ENCODE results near the gene DDX4.

DDX4 gene

DNA sequence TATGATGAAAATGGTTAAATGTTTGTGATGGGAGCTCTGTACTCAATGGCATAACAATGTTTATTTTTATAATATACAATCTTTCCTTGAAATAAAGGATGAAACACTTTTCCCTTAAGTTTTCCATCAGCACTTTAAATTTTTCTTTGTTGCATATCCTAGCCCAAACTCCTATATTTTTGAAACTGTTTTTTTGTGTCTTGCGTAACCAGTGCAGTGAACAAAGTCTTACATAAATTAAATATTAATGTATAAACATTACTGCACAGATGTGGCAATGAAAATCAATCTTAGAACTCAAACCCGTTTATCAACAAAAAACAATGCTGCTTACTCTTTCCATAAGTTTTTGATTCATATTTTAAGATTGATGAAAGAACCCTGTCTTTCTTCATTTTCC lies 79.2 kb downstream of the DDX4 start:
- TF ChIP-seq POLR2AphosphoS5 (IDR thresholded peaks at IDR 0.05; ENCODE audit: low read depth, low read length) (no peak), TAF1 (IDR thresholded peaks at IDR 0.05; ENCODE audit: borderline replicate concordance, insufficient read depth, low read length) (no peak), SIN3A (IDR thresholded peaks at IDR 0.05; ENCODE audit: borderline replicate concordance, insufficient read depth, low read length) (no peak), FOXP2 (optimal IDR thresholded peaks at IDR 0.05; ENCODE audit: borderline replicate concordance, extremely low read depth, extremely low read length, insufficient read depth) (no peak)
- TF ChIP-seq, protein P1, sequence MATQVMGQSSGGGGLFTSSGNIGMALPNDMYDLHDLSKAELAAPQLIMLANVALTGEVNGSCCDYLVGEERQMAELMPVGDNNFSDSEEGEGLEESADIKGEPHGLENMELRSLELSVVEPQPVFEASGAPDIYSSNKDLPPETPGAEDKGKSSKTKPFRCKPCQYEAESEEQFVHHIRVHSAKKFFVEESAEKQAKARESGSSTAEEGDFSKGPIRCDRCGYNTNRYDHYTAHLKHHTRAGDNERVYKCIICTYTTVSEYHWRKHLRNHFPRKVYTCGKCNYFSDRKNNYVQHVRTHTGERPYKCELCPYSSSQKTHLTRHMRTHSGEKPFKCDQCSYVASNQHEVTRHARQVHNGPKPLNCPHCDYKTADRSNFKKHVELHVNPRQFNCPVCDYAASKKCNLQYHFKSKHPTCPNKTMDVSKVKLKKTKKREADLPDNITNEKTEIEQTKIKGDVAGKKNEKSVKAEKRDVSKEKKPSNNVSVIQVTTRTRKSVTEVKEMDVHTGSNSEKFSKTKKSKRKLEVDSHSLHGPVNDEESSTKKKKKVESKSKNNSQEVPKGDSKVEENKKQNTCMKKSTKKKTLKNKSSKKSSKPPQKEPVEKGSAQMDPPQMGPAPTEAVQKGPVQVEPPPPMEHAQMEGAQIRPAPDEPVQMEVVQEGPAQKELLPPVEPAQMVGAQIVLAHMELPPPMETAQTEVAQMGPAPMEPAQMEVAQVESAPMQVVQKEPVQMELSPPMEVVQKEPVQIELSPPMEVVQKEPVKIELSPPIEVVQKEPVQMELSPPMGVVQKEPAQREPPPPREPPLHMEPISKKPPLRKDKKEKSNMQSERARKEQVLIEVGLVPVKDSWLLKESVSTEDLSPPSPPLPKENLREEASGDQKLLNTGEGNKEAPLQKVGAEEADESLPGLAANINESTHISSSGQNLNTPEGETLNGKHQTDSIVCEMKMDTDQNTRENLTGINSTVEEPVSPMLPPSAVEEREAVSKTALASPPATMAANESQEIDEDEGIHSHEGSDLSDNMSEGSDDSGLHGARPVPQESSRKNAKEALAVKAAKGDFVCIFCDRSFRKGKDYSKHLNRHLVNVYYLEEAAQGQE (IDR thresholded peaks at IDR 0.05; ENCODE audit: insufficient read depth in 1 of 2, low read depth in 2 of 2, low read length in 2 of 2): no peak

GRCh38 chr5:55820488-55820887 lies 82.6 kb downstream of the DDX4 start:
- TF ChIP-seq TAF1 (IDR thresholded peaks at IDR 0.05; ENCODE audit: borderline replicate concordance, insufficient read depth, low read length) (no peak), POLR2AphosphoS5 (IDR thresholded peaks at IDR 0.05; ENCODE audit: low read depth, low read length) (no peak), SIN3A (IDR thresholded peaks at IDR 0.05; ENCODE audit: borderline replicate concordance, insufficient read depth, low read length) (no peak)

DNA sequence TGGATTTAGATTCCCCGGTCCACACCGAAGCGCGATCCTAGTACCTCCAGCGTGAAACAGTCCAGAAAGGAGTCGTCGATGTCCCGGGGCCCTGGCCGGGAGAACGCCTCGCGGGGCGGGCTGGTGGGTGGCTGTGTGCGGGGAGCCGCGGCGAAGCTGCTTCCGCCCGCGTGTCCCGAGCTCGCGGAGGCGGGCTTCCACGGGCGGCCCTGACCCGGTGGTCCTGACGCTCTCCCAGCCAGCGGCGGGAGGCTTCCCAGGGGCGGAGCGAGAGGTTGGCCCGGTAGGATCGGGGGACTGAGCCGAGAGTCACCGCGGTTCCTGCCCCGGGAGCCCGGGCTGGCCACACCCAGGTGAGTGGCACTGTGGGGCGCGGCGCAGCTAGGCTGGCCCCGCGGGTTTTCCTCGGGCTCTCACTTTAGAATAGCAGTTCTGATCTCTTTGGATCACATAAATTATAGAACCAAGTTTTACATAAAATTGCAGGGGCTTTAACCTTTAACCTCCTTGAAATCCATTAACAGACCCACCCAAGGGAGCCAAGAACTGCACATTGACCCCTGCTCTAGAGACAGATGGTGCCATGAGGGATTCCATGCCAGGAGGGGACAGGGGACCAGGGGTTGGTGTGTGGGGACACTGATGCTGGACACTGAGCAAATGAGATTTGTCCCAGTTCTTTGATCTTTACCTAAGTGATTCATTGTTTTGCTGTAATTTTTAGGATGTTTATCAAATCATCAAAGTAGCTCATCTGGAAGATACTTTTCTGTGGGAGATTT lies 84.1 kb downstream of the DDX4 start:
- no peak for TF ChIP-seq FOXP2 (optimal IDR thresholded peaks at IDR 0.05; ENCODE audit: borderline replicate concordance, extremely low read depth, extremely low read length, insufficient read depth)
- TF ChIP-seq SIN3A (IDR thresholded peaks at IDR 0.05; ENCODE audit: borderline replicate concordance, insufficient read depth, low read length): no peak
- no peak for TF ChIP-seq TAF1 (IDR thresholded peaks at IDR 0.05; ENCODE audit: borderline replicate concordance, insufficient read depth, low read length)
- TF ChIP-seq POLR2AphosphoS5 (IDR thresholded peaks at IDR 0.05; ENCODE audit: low read depth, low read length): no peak
- TF ChIP-seq, protein P1 (IDR thresholded peaks at IDR 0.05; ENCODE audit: insufficient read depth in 1 of 2, low read depth in 2 of 2, low read length in 2 of 2): no peak

DNA sequence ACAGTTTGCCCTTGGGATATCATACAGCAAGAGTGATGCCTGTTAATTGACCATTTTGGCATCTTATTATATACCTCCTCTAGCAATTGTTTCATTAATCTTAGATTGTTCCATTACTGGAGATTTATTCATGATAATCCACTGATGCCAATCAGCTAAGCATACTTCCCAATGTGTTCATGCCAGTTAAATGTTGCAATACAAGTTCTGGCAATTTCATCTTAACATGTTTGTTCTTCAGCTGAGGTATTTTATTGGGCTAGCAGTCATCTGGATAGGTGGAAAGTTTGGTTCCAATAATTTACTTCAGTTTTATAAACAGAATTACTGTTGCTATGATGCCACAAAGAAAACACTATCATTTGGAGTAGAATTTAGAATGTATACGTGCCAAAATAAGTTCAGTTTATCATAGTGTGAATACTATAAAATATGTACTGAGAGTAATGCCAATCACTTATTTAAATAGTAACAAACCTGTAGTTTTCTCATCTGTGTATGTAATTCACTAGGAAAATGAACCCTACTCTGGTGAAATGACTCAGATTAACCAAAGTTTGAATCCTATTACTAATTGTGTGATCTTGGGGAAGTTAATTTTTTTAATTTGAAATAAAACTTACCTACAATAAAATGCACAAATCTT lies 85.4 kb downstream of the DDX4 start:
- TF ChIP-seq FOXP2 (optimal IDR thresholded peaks at IDR 0.05; ENCODE audit: borderline replicate concordance, extremely low read depth, extremely low read length, insufficient read depth): no peak

DNA sequence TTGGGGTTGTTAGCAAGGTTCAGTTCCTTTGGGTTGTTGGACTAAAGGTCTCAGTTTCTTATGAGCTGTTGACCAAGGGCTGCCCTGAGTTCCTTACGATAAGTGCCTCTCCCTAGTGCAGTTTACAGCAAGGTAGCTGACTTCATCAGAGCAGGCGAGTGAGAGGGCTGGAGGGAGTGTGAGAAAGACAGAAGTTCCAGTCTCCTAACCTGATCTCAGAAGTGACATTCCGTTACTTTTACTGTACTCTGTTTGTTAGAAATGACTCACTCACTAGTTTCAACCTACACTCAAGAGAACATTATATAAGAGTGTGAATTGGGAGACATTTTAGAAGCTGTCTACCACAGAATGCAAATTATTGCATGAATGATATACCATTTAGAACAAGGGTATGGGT lies 92.1 kb downstream of the DDX4 start:
- TF ChIP-seq SIN3A (IDR thresholded peaks at IDR 0.05; ENCODE audit: borderline replicate concordance, insufficient read depth, low read length) (no peak), TAF1 (IDR thresholded peaks at IDR 0.05; ENCODE audit: borderline replicate concordance, insufficient read depth, low read length) (no peak), FOXP2 (optimal IDR thresholded peaks at IDR 0.05; ENCODE audit: borderline replicate concordance, extremely low read depth, extremely low read length, insufficient read depth) (no peak), POLR2AphosphoS5 (IDR thresholded peaks at IDR 0.05; ENCODE audit: low read depth, low read length) (no peak)
- TF ChIP-seq, protein P1 (IDR thresholded peaks at IDR 0.05; ENCODE audit: insufficient read depth in 1 of 2, low read depth in 2 of 2, low read length in 2 of 2): no peak

- no peak for TF ChIP-seq POLR2AphosphoS5 (IDR thresholded peaks at IDR 0.05; ENCODE audit: low read depth, low read length)
- TF ChIP-seq, protein P1 (IDR thresholded peaks at IDR 0.05; ENCODE audit: insufficient read depth in 1 of 2, low read depth in 2 of 2, low read length in 2 of 2): no peak
- no peak for TF ChIP-seq SIN3A (IDR thresholded peaks at IDR 0.05; ENCODE audit: borderline replicate concordance, insufficient read depth, low read length)
- TF ChIP-seq FOXP2 (optimal IDR thresholded peaks at IDR 0.05; ENCODE audit: borderline replicate concordance, extremely low read depth, extremely low read length, insufficient read depth): no peak
- TF ChIP-seq TAF1 (IDR thresholded peaks at IDR 0.05; ENCODE audit: borderline replicate concordance, insufficient read depth, low read length): no peak
Measured at GRCh38 chr5:55832446-55832845, 94.6 kb downstream of the DDX4 start.

Data from PFSK-1 (cell line).